ENCODE results near the gene FAHD1.

Gene FAHD1

GRCh38 chr16:1857433-1858097 lies 30.6 kb downstream of the FAHD1 start:
- Histone ChIP-seq H2AFZ (ENCODE audit: low read depth, low read length) (no peak overlapping the region), H3K4me1 (ENCODE audit: insufficient read depth, low read length) (peaks cover 9% of the 10 kb centered on the region)
- no peak for DNase-seq

GRCh38 chr16:1858189-1858865 lies 31.3 kb downstream of the FAHD1 start:
- Histone ChIP-seq H3K4me2 (ENCODE audit: insufficient read depth, low read length) (no peak overlapping the region), H3K27me3 (ENCODE audit: insufficient read depth, low read length, poor library complexity) (peaks cover 30% of the 10 kb centered on the region), H3K36me3 (ENCODE audit: insufficient read depth, low read length) (no peaks in the 10 kb centered on the region), H3K79me2 (ENCODE audit: insufficient read depth, low read length) (no peaks in the 10 kb centered on the region), H4K20me1 (ENCODE audit: insufficient read depth, low read length) (no peaks in the 10 kb centered on the region), H3K4me3 (ENCODE audit: low read depth in 1 of 2, low read length in 2 of 2) (no peak overlapping the region), H3K9me3 (ENCODE audit: insufficient read depth, low read length, severe bottlenecking) (no peaks in the 10 kb centered on the region), H3K9ac (ENCODE audit: low read depth, low read length) (no peak overlapping the region), H2AFZ (ENCODE audit: low read depth, low read length) (no peak overlapping the region), H3K4me1 (ENCODE audit: insufficient read depth, low read length) (peaks cover 9% of the 10 kb centered on the region), H3K27ac (ENCODE audit: low read length) (no peak overlapping the region)
- ATAC-seq (ENCODE audit: insufficient read depth, low read depth) (no peak), DNase-seq (no peak)
- TF ChIP-seq CTCF (IDR thresholded peaks at IDR 0.05; ENCODE audit: borderline replicate concordance, extremely low read depth, low read length, poor library complexity, severe bottlenecking) (no peak), EZH2 (IDR thresholded peaks at IDR 0.05; ENCODE audit: borderline replicate concordance, low read depth, low read length, severe bottlenecking) (no peak)

More at GRCh38 chr16:1857433-1858097, 30.6 kb downstream of the FAHD1 start:
- ATAC-seq (ENCODE audit: insufficient read depth, low read depth), result no peak
- H3K79me2 ChIP-seq (ENCODE audit: insufficient read depth, low read length), result no peaks in the 10 kb centered on the region
- no peaks in the 10 kb centered on the region for H3K9me3 ChIP-seq (ENCODE audit: insufficient read depth, low read length, severe bottlenecking)
- no peak overlapping the region for H3K4me2 ChIP-seq (ENCODE audit: insufficient read depth, low read length)
- H3K4me3 ChIP-seq (ENCODE audit: low read depth in 1 of 2, low read length in 2 of 2), result no peak overlapping the region
- H3K27ac ChIP-seq (ENCODE audit: low read length), result no peak overlapping the region
- H4K20me1 ChIP-seq (ENCODE audit: insufficient read depth, low read length), result no peaks in the 10 kb centered on the region
- TF ChIP-seq EZH2 (IDR thresholded peaks at IDR 0.05; ENCODE audit: borderline replicate concordance, low read depth, low read length, severe bottlenecking), result no peak
- TF ChIP-seq CTCF (IDR thresholded peaks at IDR 0.05; ENCODE audit: borderline replicate concordance, extremely low read depth, low read length, poor library complexity, severe bottlenecking), result no peak
- peaks cover 30% of the 10 kb centered on the region for H3K27me3 ChIP-seq (ENCODE audit: insufficient read depth, low read length, poor library complexity)
- H3K36me3 ChIP-seq (ENCODE audit: insufficient read depth, low read length), result no peaks in the 10 kb centered on the region
- no peak overlapping the region for H3K9ac ChIP-seq (ENCODE audit: low read depth, low read length)

GRCh38 chr16:1859650-1860049 lies 32.6 kb downstream of the FAHD1 start:
- no peak for DNase-seq
- H3K79me2 ChIP-seq (ENCODE audit: insufficient read depth, low read length), result no peaks in the 10 kb centered on the region
- H3K4me2 ChIP-seq (ENCODE audit: insufficient read depth, low read length), result no peak overlapping the region

More at GRCh38 chr16:1859650-1860049, 32.6 kb downstream of the FAHD1 start:
- Histone ChIP-seq H3K36me3 (ENCODE audit: insufficient read depth, low read length) (no peaks in the 10 kb centered on the region), H4K20me1 (ENCODE audit: insufficient read depth, low read length) (no peaks in the 10 kb centered on the region), H3K9ac (ENCODE audit: low read depth, low read length) (no peak overlapping the region), H3K27me3 (ENCODE audit: insufficient read depth, low read length, poor library complexity) (peaks cover 30% of the 10 kb centered on the region), H3K9me3 (ENCODE audit: insufficient read depth, low read length, severe bottlenecking) (no peaks in the 10 kb centered on the region), H3K4me1 (ENCODE audit: insufficient read depth, low read length) (peaks cover 9% of the 10 kb centered on the region), H3K4me3 (ENCODE audit: low read depth in 1 of 2, low read length in 2 of 2) (no peak overlapping the region), H3K27ac (ENCODE audit: low read length) (no peak overlapping the region), H2AFZ (ENCODE audit: low read depth, low read length) (no peak overlapping the region)
- no peak for TF ChIP-seq EZH2 (IDR thresholded peaks at IDR 0.05; ENCODE audit: borderline replicate concordance, low read depth, low read length, severe bottlenecking)
- no peak for TF ChIP-seq CTCF (IDR thresholded peaks at IDR 0.05; ENCODE audit: borderline replicate concordance, extremely low read depth, low read length, poor library complexity, severe bottlenecking)
- no peak for ATAC-seq (ENCODE audit: insufficient read depth, low read depth)

Measured in DND-41 (cell line).